Small intestine (tissue), 7 donors: ENCODE results near the gene RNU5D-1. TPM values are rescaled to one million over a fixed set of nuclear protein-coding genes. Genes with fewer than 3 reads are reported as not detected.
A peak's percentile ranks its signal among the peaks of the same experiment; 100 is the strongest.

Experiments
- DNase-seq, 2 donors: peaks; one replicate each; pipeline versions ENCODE4 v3.0.0 to v3.0.0-alpha.2; 2013
- FAIRE-seq: peaks from 2 replicates; lab custom pipeline; 2012; peaks lifted over from hg19 to GRCh38; lab: Jason Lieb, UNC
- H3K27ac ChIP-seq, 3 donors: one replicate each; pipeline ENCODE4 v1.5.1; 2013; ENCODE audit warnings: low read length in 2 of 3, mild to moderate bottlenecking in 2 of 3, control low read depth in 1 of 3, inconsistent platforms in 1 of 3, low read depth in 1 of 3, moderate library complexity in 1 of 3
- H3K27me3 ChIP-seq, 3 donors: one replicate each; pipeline ENCODE4 v1.6.1; 2013; ENCODE audit warnings: low read length in 3 of 3, inconsistent platforms in 1 of 3; ENCODE audit not compliant: control insufficient read depth in 3 of 3, insufficient read depth in 3 of 3
- H3K36me3 ChIP-seq, 3 donors: one replicate each; pipeline ENCODE4 v1.6.1; 2013; ENCODE audit warnings: low read length in 3 of 3, inconsistent platforms in 1 of 3, low read depth in 1 of 3, mild to moderate bottlenecking in 1 of 3, moderate library complexity in 1 of 3; ENCODE audit not compliant: control insufficient read depth in 3 of 3, insufficient read depth in 2 of 3
- H3K4me1 ChIP-seq, 3 donors: one replicate each; pipeline ENCODE4 v1.6.1; 2013; ENCODE audit warnings: low read length in 2 of 3, inconsistent platforms in 1 of 3, low read depth in 1 of 3, mild to moderate bottlenecking in 1 of 3, moderate library complexity in 1 of 3; ENCODE audit not compliant: control insufficient read depth in 3 of 3, insufficient read depth in 2 of 3
- H3K4me3 ChIP-seq, 3 donors: one replicate each; pipeline ENCODE4 v1.5.1; 2013; ENCODE audit warnings: low read length in 3 of 3, control low read depth in 1 of 3, inconsistent platforms in 1 of 3, low read depth in 1 of 3, mild to moderate bottlenecking in 1 of 3, moderate library complexity in 1 of 3
- H3K9me3 ChIP-seq, 2 donors: one replicate each; pipeline ENCODE4 v1.6.1; 2013; ENCODE audit warnings: low read depth in 1 of 2, low read length in 1 of 2; ENCODE audit not compliant: control insufficient read depth in 2 of 2, insufficient read depth in 1 of 2
- WGBS, 3 donors: extraction: QIAGEN DNeasy Blood & Tissue Kit; methylation state at CpG; one replicate each; pipeline ENCODE4 v1.1.7; 2013; 5-methylcytosine and 5-hydroxymethylcytosine counted together
- polyA plus RNA-seq, 4 donors: library from polyadenylated mRNA; stranded (reverse) in 3 of 4; unstranded in 1 of 4; fragments of 200-250 nt in 3 of 4; fragments of 120-200 nt in 1 of 4; gene quantifications; one replicate each; pipeline versions ENCODE4 v1.2.1 to v1.2.3, GENCODE V29; 2013
- donor health status: healthy with polysubstance abuse.
- donor health status: control.
- donor health status: control.
- donor health status: Bipolar disorder and iron deficiency.
- donor health status: healthy.

The RNU5D-1 gene
- polyA plus RNA-seq, 4 donors = not detected

GRCh38 chr1:44714944-44715571 lies 15.9 kb downstream of the RNU5D-1 start:
- no peaks in the 10 kb centered on the region for H3K4me1 ChIP-seq
- H3K27ac ChIP-seq = no peak overlapping the region
- no peaks in the 10 kb centered on the region for H3K9me3 ChIP-seq
- FAIRE-seq (no peak), DNase-seq (peak; percentile 82 to 84)
- 9 to 10% (median 9%) methylated on average over 9 of the region's 9 CpGs for WGBS, 3 donors
- no peak overlapping the region for H3K4me3 ChIP-seq
- H3K27me3 ChIP-seq = no peaks in the 10 kb centered on the region
- H3K36me3 ChIP-seq = no peaks in the 10 kb centered on the region

GRCh38 chr1:44714532-44714931 lies 16.4 kb downstream of the RNU5D-1 start:
- DNase-seq = no peak
- Histone ChIP-seq H3K27me3 (no peaks in the 10 kb centered on the region), H3K27ac (no peak overlapping the region), H3K4me3 (no peak overlapping the region), H3K9me3 (no peaks in the 10 kb centered on the region), H3K4me1 (no peaks in the 10 kb centered on the region), H3K36me3 (no peaks in the 10 kb centered on the region)
- no peak for FAIRE-seq
- 87 to 89% (median 87%) methylated on average over 7 of the region's 7 CpGs for WGBS, 3 donors

- no peak for FAIRE-seq
- H3K36me3 ChIP-seq = no peaks in the 10 kb centered on the region
- 11 to 46% (median 25%) methylated on average over 6 of the region's 6 CpGs for WGBS, 3 donors
- H3K27ac ChIP-seq = no peak overlapping the region
- H3K9me3 ChIP-seq = no peaks in the 10 kb centered on the region
- H3K27me3 ChIP-seq = no peaks in the 10 kb centered on the region
- no peaks in the 10 kb centered on the region for H3K4me1 ChIP-seq
- peak in 1 of 2 donors; percentile 45 for DNase-seq
- no peak overlapping the region for H3K4me3 ChIP-seq
Measured at GRCh38 chr1:44713321-44713781, 17.6 kb downstream of the RNU5D-1 start.

- Histone ChIP-seq H3K27ac (no peak overlapping the region), H3K36me3 (no peaks in the 10 kb centered on the region), H3K4me1 (no peaks in the 10 kb centered on the region), H3K9me3 (no peaks in the 10 kb centered on the region), H3K4me3 (no peak overlapping the region), H3K27me3 (no peaks in the 10 kb centered on the region)
- 29 to 34% (median 33%) methylated on average over 15 of the region's 15 CpGs for WGBS, 3 donors
- FAIRE-seq (no peak), DNase-seq (peak; percentile 39 to 71)
Measured at GRCh38 chr1:44707959-44708831, 22.8 kb downstream of the RNU5D-1 start.

- no peaks in the 10 kb centered on the region for H3K4me1 ChIP-seq
- no peak overlapping the region for H3K4me3 ChIP-seq
- 87 to 90% (median 88%) methylated on average over 6 of the region's 6 CpGs for WGBS, 3 donors
- FAIRE-seq (no peak), DNase-seq (no peak)
- H3K27ac ChIP-seq = no peak overlapping the region
- H3K27me3 ChIP-seq = no peaks in the 10 kb centered on the region
- no peaks in the 10 kb centered on the region for H3K9me3 ChIP-seq
- no peaks in the 10 kb centered on the region for H3K36me3 ChIP-seq
Measured at GRCh38 chr1:44707112-44707881, 23.7 kb downstream of the RNU5D-1 start.

GRCh38 chr1:44705938-44706337 lies 25.0 kb downstream of the RNU5D-1 start:
- Histone ChIP-seq H3K27ac (no peak overlapping the region), H3K4me3 (no peak overlapping the region), H3K27me3 (no peaks in the 10 kb centered on the region), H3K9me3 (no peaks in the 10 kb centered on the region), H3K4me1 (peaks cover 0 to under 1% (median 0%) of the 10 kb centered on the region in 3 donors), H3K36me3 (no peaks in the 10 kb centered on the region)
- FAIRE-seq (no peak), DNase-seq (no peak)
- 78 to 91% (median 88%) methylated on average over 2 of the region's 2 CpGs for WGBS, 3 donors

GRCh38 chr1:44705470-44705869 lies 25.5 kb downstream of the RNU5D-1 start:
- FAIRE-seq (no peak), DNase-seq (no peak)
- 74 to 86% (median 86%) methylated on average over 6 of the region's 6 CpGs for WGBS, 3 donors
- no peaks in the 10 kb centered on the region for H3K36me3 ChIP-seq
- H3K27me3 ChIP-seq = no peaks in the 10 kb centered on the region
- H3K27ac ChIP-seq = no peak overlapping the region
- no peak overlapping the region for H3K4me3 ChIP-seq
- H3K9me3 ChIP-seq = no peaks in the 10 kb centered on the region
- peaks cover 0 to 2% (median 0%) of the 10 kb centered on the region in 3 donors for H3K4me1 ChIP-seq

- DNase-seq (peak; percentile 32 to 44), FAIRE-seq (no peak)
- Histone ChIP-seq H3K27me3 (no peaks in the 10 kb centered on the region), H3K9me3 (no peaks in the 10 kb centered on the region), H3K4me3 (no peak overlapping the region), H3K27ac (no peak overlapping the region), H3K36me3 (no peaks in the 10 kb centered on the region), H3K4me1 (peaks cover 0 to 2% (median 0%) of the 10 kb centered on the region in 3 donors)
- 20 to 63% (median 32%) methylated on average over 7 of the region's 7 CpGs for WGBS, 3 donors
Measured at GRCh38 chr1:44701141-44701573, 29.8 kb downstream of the RNU5D-1 start.
